Upper lobe of left lung (tissue), 6 donors: Measurements from ENCODE around the gene DCAF8L1. TPM values are rescaled to one million over a fixed set of nuclear protein-coding genes. Genes with fewer than 3 reads are reported as not detected.
"Not testable (repeated sequence)": the region's sequence is repeated elsewhere in the genome, so short reads cannot be mapped to it uniquely, and the experiment has no call there.

Experiments used
- ATAC-seq, 2 donors: fragments of 200-7000 bp; cut with Tn5 transposase; one replicate each; pipeline ENCODE4 v1.9.1; 2022; ENCODE audit warnings: mild to moderate bottlenecking in 2 of 2, moderate library complexity in 2 of 2; ENCODE audit not compliant: low FRiP score in 2 of 2
- DNase-seq, 2 donors: peaks; one replicate each; pipeline ENCODE4 v3.0.0-alpha.2; 2019 to 2020
- H3K27ac ChIP-seq, 4 donors: fragments of 200-600 bp; sonication (generic); one replicate each; pipeline ENCODE4 v1.5.1; 2016 to 2019
- H3K27me3 ChIP-seq, 4 donors: fragments of 200-600 bp; sonication (generic); one replicate each; pipeline ENCODE4 v1.5.1; 2017 to 2019
- H3K36me3 ChIP-seq, 4 donors: fragments of 200-600 bp; sonication (generic); one replicate each; pipeline ENCODE4 v1.5.1; 2016 to 2019
- H3K4me1 ChIP-seq, 4 donors: fragments of 200-600 bp; sonication (generic); one replicate each; pipeline ENCODE4 v1.5.1; 2018 to 2019
- H3K4me3 ChIP-seq, 4 donors: fragments of 200-600 bp; sonication (generic); one replicate each; pipeline ENCODE4 v1.5.1; 2017 to 2019; ENCODE audit warnings: mild to moderate bottlenecking in 2 of 4, moderate library complexity in 1 of 4
- H3K9me3 ChIP-seq, 4 donors: fragments of 200-600 bp; sonication (generic); one replicate each; pipeline ENCODE4 v1.5.1; 2018 to 2019
- CTCF ChIP-seq, 6 experiments: fragments of 450-650 bp in 4 of 6; fragments of 200-600 bp in 2 of 6; sonication (generic) in 2 of 6; IDR thresholded peaks; one replicate each; pipeline ENCODE4 v1.5.1; 2016 to 2019; ENCODE audit warnings: antibody characterized with exemption in 6 of 6
- EP300 ChIP-seq, 4 donors: sonication (generic); formaldehyde crosslinking; IDR thresholded peaks; one replicate each; pipeline ENCODE4 v1.5.1; 2017; ENCODE audit warnings: antibody characterized with exemption in 4 of 4, control low read depth in 2 of 4
- POLR2A ChIP-seq, 4 donors: fragments of 450-650 bp; IDR thresholded peaks; one replicate each; pipeline ENCODE4 v1.5.1; 2016 to 2017; ENCODE audit warnings: antibody characterized with exemption in 4 of 4, mild to moderate bottlenecking in 2 of 4
- POLR2AphosphoS5 ChIP-seq, 2 donors: sonication (generic); formaldehyde crosslinking; IDR thresholded peaks; one replicate each; pipeline ENCODE4 v1.5.1; 2017; ENCODE audit warnings: antibody characterized with exemption in 2 of 2
- WGBS, 2 donors: methylation state at CpG; one replicate each; pipeline ENCODE4 v1.1.5; 2017 to 2018; 5-methylcytosine and 5-hydroxymethylcytosine counted together
- total RNA-seq, 6 donors: library from RNA; depleted of rRNA in 4 of 6; stranded (reverse); fragments of >200 nt in 4 of 6; gene quantifications; one replicate each; pipeline versions ENCODE4 v1.1.0 to v1.2.1, GENCODE V29; 2016 to 2021
- donor health status: DM: no; HTN: no; CAD: no; lungs with moderate emphysema.
- donor health status: DM: no; HTN: yes; CAD: no; lungs with severe emphysema.

Gene DCAF8L1
- total RNA-seq, 6 donors from 2014 or later: not detected

- WGBS, 2 donors: 21 to 30% methylated on average over 2 of the region's 2 CpGs
- Histone ChIP-seq H3K36me3 (no peaks in the 10 kb centered on the region), H3K27me3 (no peaks in the 10 kb centered on the region), H3K4me3 (no peak overlapping the region), H3K27ac (no peak overlapping the region), H3K4me1 (peaks cover 0 to 5% (median 2%) of the 10 kb centered on the region in 4 donors), H3K9me3 (no peaks in the 10 kb centered on the region)
- TF ChIP-seq EP300 (IDR thresholded peaks at IDR 0.05) (no peak), POLR2A (IDR thresholded peaks at IDR 0.05) (no peak), POLR2AphosphoS5 (IDR thresholded peaks at IDR 0.05) (no peak), CTCF (IDR thresholded peaks at IDR 0.05) (no peak)
- DNase-seq (no peak), ATAC-seq (no peak)
These were observed 12.4 kb downstream of the DCAF8L1 start for GRCh38 chrX:27968878-27969277.

GRCh38 chrX:27968352-27968751 lies 12.9 kb downstream of the DCAF8L1 start:
- no peak for ATAC-seq
- Histone ChIP-seq H3K4me3 (no peak overlapping the region), H3K27ac (no peak overlapping the region), H3K9me3 (no peaks in the 10 kb centered on the region), H3K4me1 (peaks cover 0 to 5% (median 2%) of the 10 kb centered on the region in 4 donors), H3K36me3 (no peaks in the 10 kb centered on the region), H3K27me3 (no peaks in the 10 kb centered on the region)
- WGBS, 2 donors: 47 to 60% methylated on average over 2 of the region's 2 CpGs
- DNase-seq: no peak
- TF ChIP-seq CTCF (IDR thresholded peaks at IDR 0.05) (no peak), EP300 (IDR thresholded peaks at IDR 0.05) (no peak), POLR2AphosphoS5 (IDR thresholded peaks at IDR 0.05) (no peak), POLR2A (IDR thresholded peaks at IDR 0.05) (no peak)

GRCh38 chrX:27966955-27967354 lies 14.3 kb downstream of the DCAF8L1 start:
- TF ChIP-seq POLR2AphosphoS5 (IDR thresholded peaks at IDR 0.05) (no peak), POLR2A (IDR thresholded peaks at IDR 0.05) (no peak), CTCF (IDR thresholded peaks at IDR 0.05) (no peak), EP300 (IDR thresholded peaks at IDR 0.05) (no peak)
- no peak overlapping the region for H3K4me3 ChIP-seq
- no peak for ATAC-seq
- H3K27me3 ChIP-seq: no peaks in the 10 kb centered on the region
- H3K36me3 ChIP-seq: no peaks in the 10 kb centered on the region
- no peaks in the 10 kb centered on the region for H3K9me3 ChIP-seq
- 30% methylated on average over 1 of the region's 1 CpG for WGBS, 2 donors
- no peak overlapping the region for H3K27ac ChIP-seq
- H3K4me1 ChIP-seq: peaks cover 0 to 5% (median 2%) of the 10 kb centered on the region in 4 donors
- peak in 1 of 2 donors; percentile 24 for DNase-seq

GRCh38 chrX:27966492-27966891 lies 14.8 kb downstream of the DCAF8L1 start:
- no peak for DNase-seq
- TF ChIP-seq POLR2AphosphoS5 (IDR thresholded peaks at IDR 0.05) (no peak), POLR2A (IDR thresholded peaks at IDR 0.05) (no peak), EP300 (IDR thresholded peaks at IDR 0.05) (no peak), CTCF (IDR thresholded peaks at IDR 0.05) (no peak)
- Histone ChIP-seq H3K4me1 (peaks cover 0 to 5% (median 2%) of the 10 kb centered on the region in 4 donors), H3K9me3 (no peaks in the 10 kb centered on the region), H3K36me3 (no peaks in the 10 kb centered on the region), H3K4me3 (no peak overlapping the region), H3K27me3 (no peaks in the 10 kb centered on the region), H3K27ac (no peak overlapping the region)
- 28 to 42% methylated on average over 1 of the region's 1 CpG for WGBS, 2 donors
- no peak for ATAC-seq

- not testable (repeated sequence) for H3K4me3 ChIP-seq, H3K27ac ChIP-seq, ATAC-seq, DNase-seq, H3K27me3 ChIP-seq, H3K4me1 ChIP-seq, H3K36me3 ChIP-seq, H3K9me3 ChIP-seq
- WGBS, 2 donors: 83 to 88% methylated on average over 1 to 5 of the region's 5 CpGs
These were observed 15.9 kb downstream of the DCAF8L1 start for GRCh38 chrX:27965348-27965747.
